ENCODE results near the gene MB21D2.

DNA sequence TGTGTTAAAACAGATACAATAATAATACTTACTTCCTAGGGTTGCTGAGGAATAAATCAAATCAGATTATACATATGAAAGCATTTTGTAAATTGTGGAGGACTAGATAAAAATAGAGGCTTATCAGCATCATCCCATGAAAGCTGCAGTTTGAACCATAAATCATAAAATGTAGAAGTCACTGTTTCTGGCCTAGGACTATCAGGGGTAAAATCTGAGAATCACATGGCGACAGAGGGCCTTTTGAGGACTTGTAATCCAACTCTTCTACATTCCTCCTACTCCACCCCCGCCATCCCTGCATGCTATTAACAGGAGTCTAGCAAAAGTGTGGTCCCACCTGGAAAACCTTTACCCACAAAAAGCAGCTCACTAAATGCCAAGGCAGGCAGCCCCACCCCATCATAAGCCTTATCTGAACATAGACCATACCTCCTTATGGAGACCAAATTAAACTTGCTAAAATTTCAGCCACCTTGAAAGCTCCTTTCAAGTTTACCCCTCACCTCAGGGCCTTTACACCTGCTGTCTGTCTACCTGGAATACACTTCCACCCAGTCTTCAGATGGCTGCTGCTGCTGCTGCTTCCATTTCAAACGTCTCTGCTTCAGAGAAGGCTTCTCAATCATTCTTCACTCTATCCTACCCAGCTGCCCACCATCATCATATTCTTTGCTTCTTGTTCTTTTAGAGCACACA, 11.5 kb downstream of the MB21D2 start:
- TF ChIP-seq POLR2A (IDR thresholded peaks at IDR 0.05) = no peak
- TF ChIP-seq, protein P1, sequence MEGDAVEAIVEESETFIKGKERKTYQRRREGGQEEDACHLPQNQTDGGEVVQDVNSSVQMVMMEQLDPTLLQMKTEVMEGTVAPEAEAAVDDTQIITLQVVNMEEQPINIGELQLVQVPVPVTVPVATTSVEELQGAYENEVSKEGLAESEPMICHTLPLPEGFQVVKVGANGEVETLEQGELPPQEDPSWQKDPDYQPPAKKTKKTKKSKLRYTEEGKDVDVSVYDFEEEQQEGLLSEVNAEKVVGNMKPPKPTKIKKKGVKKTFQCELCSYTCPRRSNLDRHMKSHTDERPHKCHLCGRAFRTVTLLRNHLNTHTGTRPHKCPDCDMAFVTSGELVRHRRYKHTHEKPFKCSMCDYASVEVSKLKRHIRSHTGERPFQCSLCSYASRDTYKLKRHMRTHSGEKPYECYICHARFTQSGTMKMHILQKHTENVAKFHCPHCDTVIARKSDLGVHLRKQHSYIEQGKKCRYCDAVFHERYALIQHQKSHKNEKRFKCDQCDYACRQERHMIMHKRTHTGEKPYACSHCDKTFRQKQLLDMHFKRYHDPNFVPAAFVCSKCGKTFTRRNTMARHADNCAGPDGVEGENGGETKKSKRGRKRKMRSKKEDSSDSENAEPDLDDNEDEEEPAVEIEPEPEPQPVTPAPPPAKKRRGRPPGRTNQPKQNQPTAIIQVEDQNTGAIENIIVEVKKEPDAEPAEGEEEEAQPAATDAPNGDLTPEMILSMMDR (IDR thresholded peaks at IDR 0.05) = no peak
